Upper lobe of left lung (tissue), 4 donors: Measurements from ENCODE around the gene GAPVD1.
"Not testable (repeated sequence)": the region's sequence is repeated elsewhere in the genome, so short reads cannot be mapped to it uniquely, and the experiment has no call there.

ENCODE experiments used
- EP300 ChIP-seq, 4 donors: sonication (generic); formaldehyde crosslinking; IDR thresholded peaks; one replicate each; pipeline ENCODE4 v1.5.1; 2017; ENCODE audit warnings: antibody characterized with exemption in 4 of 4, control low read depth in 2 of 4
- POLR2A ChIP-seq, 4 donors: fragments of 450-650 bp; IDR thresholded peaks; one replicate each; pipeline ENCODE4 v1.5.1; 2016 to 2017; ENCODE audit warnings: antibody characterized with exemption in 4 of 4, mild to moderate bottlenecking in 2 of 4
- POLR2AphosphoS5 ChIP-seq, 2 donors: sonication (generic); formaldehyde crosslinking; IDR thresholded peaks; one replicate each; pipeline ENCODE4 v1.5.1; 2017; ENCODE audit warnings: antibody characterized with exemption in 2 of 2
- TF ChIP-seq, protein P1 (sequence below), 6 experiments: fragments of 450-650 bp in 4 of 6; fragments of 200-600 bp in 2 of 6; sonication (generic) in 2 of 6; IDR thresholded peaks; one replicate each; pipeline ENCODE4 v1.5.1; 2016 to 2019; ENCODE audit warnings: antibody characterized with exemption in 6 of 6

DNA sequence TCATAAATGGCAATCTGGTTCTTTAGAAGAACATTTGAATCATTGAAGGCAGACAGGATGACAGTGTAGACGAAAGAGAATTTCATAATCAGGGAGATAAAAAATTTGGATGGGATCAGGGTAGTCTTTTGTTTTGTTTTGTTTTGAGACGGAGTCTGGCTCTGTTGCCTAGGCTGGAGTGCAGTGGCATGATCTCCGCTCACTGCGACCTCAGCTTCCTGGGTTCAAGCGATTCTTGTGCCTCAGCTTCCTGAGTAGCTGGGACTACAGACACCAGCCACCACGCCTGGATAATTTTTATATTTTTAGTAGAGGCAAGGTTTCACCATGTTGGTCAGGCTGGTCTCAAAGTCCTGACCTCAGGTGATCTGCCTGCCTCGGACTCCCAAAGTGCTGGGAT, 2.4 kb downstream of the GAPVD1 start:
- TF ChIP-seq POLR2A, EP300, POLR2AphosphoS5 (IDR thresholded peaks at IDR 0.05): not testable (repeated sequence)
- TF ChIP-seq, protein P1, sequence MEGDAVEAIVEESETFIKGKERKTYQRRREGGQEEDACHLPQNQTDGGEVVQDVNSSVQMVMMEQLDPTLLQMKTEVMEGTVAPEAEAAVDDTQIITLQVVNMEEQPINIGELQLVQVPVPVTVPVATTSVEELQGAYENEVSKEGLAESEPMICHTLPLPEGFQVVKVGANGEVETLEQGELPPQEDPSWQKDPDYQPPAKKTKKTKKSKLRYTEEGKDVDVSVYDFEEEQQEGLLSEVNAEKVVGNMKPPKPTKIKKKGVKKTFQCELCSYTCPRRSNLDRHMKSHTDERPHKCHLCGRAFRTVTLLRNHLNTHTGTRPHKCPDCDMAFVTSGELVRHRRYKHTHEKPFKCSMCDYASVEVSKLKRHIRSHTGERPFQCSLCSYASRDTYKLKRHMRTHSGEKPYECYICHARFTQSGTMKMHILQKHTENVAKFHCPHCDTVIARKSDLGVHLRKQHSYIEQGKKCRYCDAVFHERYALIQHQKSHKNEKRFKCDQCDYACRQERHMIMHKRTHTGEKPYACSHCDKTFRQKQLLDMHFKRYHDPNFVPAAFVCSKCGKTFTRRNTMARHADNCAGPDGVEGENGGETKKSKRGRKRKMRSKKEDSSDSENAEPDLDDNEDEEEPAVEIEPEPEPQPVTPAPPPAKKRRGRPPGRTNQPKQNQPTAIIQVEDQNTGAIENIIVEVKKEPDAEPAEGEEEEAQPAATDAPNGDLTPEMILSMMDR (IDR thresholded peaks at IDR 0.05): not testable (repeated sequence)
